ENCODE measurements around the gene ZNF550. TPM values are rescaled to one million over a fixed set of nuclear protein-coding genes. Genes with fewer than 3 reads are reported as not detected.

The ZNF550 gene
- total and polyA plus RNA-seq, 2 of the 13 experiments (the other 11 are each of a cell fraction or from before 2014, with no cell fraction given) = 8.6 to 9.1 TPM

DNA sequence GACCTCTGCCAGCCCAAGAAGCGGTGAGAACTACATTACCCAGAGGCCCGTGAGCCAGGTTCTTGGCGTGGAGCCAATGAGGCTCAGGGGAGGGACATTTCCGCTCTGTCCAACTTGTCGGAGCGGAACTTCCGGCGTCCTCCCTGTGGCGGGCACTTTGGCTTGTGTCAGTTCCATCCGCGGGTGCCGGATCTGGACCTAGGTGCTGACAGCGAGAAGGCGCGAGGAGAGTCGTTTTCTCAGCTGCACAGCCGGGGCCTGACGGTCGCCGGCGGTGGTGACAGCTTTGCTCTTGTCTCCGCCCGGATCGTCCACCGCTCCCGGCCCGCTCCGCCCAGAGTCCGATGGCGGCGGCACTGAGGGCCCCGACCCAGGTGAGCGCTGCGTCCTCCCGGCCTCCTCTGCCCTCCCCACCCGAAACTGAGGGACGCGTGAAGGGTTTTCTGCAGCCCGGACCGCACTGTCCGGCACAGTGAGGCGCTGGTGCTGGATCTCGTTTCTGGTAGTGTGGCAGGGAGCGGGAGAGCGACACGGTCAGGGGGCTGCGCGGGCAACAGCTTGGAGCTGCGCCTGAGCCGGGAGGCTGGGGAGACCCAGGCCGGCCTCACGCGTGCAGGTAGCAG, 40.2 kb upstream of the ZNF550 start, which contains the start of gene ZNF530 (continued):
- TF ChIP-seq, protein P1, sequence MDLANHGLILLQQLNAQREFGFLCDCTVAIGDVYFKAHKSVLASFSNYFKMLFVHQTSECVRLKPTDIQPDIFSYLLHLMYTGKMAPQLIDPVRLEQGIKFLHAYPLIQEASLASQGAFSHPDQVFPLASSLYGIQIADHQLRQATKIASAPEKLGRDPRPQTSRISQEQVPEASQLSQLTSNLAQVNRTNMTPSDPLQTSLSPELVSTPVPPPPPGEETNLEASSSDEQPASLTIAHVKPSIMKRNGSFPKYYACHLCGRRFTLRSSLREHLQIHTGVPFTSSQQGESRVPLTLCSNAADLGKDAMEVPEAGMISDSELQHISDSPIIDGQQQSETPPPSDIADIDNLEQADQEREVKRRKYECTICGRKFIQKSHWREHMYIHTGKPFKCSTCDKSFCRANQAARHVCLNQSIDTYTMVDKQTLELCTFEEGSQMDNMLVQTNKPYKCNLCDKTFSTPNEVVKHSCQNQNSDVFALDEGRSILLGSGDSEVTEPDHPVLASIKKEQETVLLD (CRISPR knock-in tag; IDR thresholded peaks at IDR 0.05; ENCODE audit: low read depth) = no peak
- no peak for TF ChIP-seq NR2F6 (IDR thresholded peaks at IDR 0.05)
- TF ChIP-seq NR2F6 (CRISPR knock-in tag; IDR thresholded peaks at IDR 0.05) = peak; percentile 37
- TF ChIP-seq, protein P2, sequence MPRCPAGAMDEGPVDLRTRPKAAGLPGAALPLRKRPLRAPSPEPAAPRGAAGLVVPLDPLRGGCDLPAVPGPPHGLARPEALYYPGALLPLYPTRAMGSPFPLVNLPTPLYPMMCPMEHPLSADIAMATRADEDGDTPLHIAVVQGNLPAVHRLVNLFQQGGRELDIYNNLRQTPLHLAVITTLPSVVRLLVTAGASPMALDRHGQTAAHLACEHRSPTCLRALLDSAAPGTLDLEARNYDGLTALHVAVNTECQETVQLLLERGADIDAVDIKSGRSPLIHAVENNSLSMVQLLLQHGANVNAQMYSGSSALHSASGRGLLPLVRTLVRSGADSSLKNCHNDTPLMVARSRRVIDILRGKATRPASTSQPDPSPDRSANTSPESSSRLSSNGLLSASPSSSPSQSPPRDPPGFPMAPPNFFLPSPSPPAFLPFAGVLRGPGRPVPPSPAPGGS (CRISPR knock-in tag; IDR thresholded peaks at IDR 0.05) = peak; percentile 72; the same call in 1 of the 2 replicates
- TF ChIP-seq BHLHE40 (IDR thresholded peaks at IDR 0.05; ENCODE audit: low read length) = 0 out of 2 replicates have a peak, but pooled peaks have one; percentile 8
- peak; percentile 86 for TF ChIP-seq NFYB (CRISPR knock-in tag; IDR thresholded peaks at IDR 0.05)
- peak; percentile 22; the same call in 1 of the 2 replicates for TF ChIP-seq NFKBIZ (CRISPR knock-in tag; IDR thresholded peaks at IDR 0.05)
- TF ChIP-seq NFIB (CRISPR knock-in tag; IDR thresholded peaks at IDR 0.05; ENCODE audit: borderline replicate concordance) = peak; percentile 99; the same call in 1 of the 2 replicates
- TF ChIP-seq ELF1 (CRISPR knock-in tag; IDR thresholded peaks at IDR 0.05) = peak; percentile 88
- TF ChIP-seq ZNF761 (CRISPR knock-in tag; conservative IDR thresholded peaks at IDR 0.05) = no peak
- TF ChIP-seq MIXL1 (CRISPR knock-in tag; IDR thresholded peaks at IDR 0.05) = 0 out of 2 replicates have a peak, but pooled peaks have one; percentile 43
- peak; percentile 77 for TF ChIP-seq MAZ (IDR thresholded peaks at IDR 0.05; ENCODE audit: borderline replicate concordance, low read depth, low read length)
- TF ChIP-seq MAZ (CRISPR knock-in tag; IDR thresholded peaks at IDR 0.05; ENCODE audit: low read depth) = 0 out of 2 replicates have a peak, but pooled peaks have one; percentile 45
- peak; percentile 81 for TF ChIP-seq PHF8 (CRISPR knock-in tag; IDR thresholded peaks at IDR 0.05)
- no peak for TF ChIP-seq POGZ (CRISPR knock-in tag; IDR thresholded peaks at IDR 0.05)
- no peak for TF ChIP-seq ZNF737 (CRISPR knock-in tag; IDR thresholded peaks at IDR 0.05; ENCODE audit: borderline replicate concordance)
- TF ChIP-seq GABPB1 (CRISPR knock-in tag; IDR thresholded peaks at IDR 0.05) = peak; percentile 99
- TF ChIP-seq ZNF75D (CRISPR knock-in tag; IDR thresholded peaks at IDR 0.05; ENCODE audit: borderline replicate concordance) = no peak
- TF ChIP-seq ZNF33A (CRISPR knock-in tag; IDR thresholded peaks at IDR 0.05; ENCODE audit: borderline replicate concordance) = no peak
- TF ChIP-seq PHF20 (CRISPR knock-in tag; IDR thresholded peaks at IDR 0.05) = peak; percentile 88
- TF ChIP-seq ZNF350 (CRISPR knock-in tag; IDR thresholded peaks at IDR 0.05; ENCODE audit: borderline replicate concordance, low read depth) = peak; percentile 78; the same call in 1 of the 2 replicates
- no peak for TF ChIP-seq ETV6 (CRISPR knock-in tag; conservative IDR thresholded peaks at IDR 0.05)
- no peak for TF ChIP-seq SNAI1 (CRISPR knock-in tag; IDR thresholded peaks at IDR 0.05; ENCODE audit: borderline replicate concordance)
- TF ChIP-seq HOXA3 (CRISPR knock-in tag; IDR thresholded peaks at IDR 0.05) = peak; percentile 85
- TF ChIP-seq ZNF234 (CRISPR knock-in tag; conservative IDR thresholded peaks at IDR 0.05) = no peak
- TF ChIP-seq, protein P3, sequence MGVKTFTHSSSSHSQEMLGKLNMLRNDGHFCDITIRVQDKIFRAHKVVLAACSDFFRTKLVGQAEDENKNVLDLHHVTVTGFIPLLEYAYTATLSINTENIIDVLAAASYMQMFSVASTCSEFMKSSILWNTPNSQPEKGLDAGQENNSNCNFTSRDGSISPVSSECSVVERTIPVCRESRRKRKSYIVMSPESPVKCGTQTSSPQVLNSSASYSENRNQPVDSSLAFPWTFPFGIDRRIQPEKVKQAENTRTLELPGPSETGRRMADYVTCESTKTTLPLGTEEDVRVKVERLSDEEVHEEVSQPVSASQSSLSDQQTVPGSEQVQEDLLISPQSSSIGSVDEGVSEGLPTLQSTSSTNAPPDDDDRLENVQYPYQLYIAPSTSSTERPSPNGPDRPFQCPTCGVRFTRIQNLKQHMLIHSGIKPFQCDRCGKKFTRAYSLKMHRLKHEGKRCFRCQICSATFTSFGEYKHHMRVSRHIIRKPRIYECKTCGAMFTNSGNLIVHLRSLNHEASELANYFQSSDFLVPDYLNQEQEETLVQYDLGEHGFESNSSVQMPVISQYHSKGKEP (CRISPR knock-in tag; IDR thresholded peaks at IDR 0.05) = no peak
- TF ChIP-seq ZSCAN21 (CRISPR knock-in tag; IDR thresholded peaks at IDR 0.05; ENCODE audit: borderline replicate concordance) = peak; percentile 70; the same call in 1 of the 2 replicates

Measured in HepG2 (cell line).